SW480 (cell line): ENCODE results near the gene NPSR1.
"Not testable (repeated sequence)": the region's sequence is repeated elsewhere in the genome, so short reads cannot be mapped to it uniquely, and the experiment has no call there.

Experiments used
- DNase-seq: peaks from one replicate; pipeline ENCODE4 v3.0.0-alpha.2; 2016; ENCODE audit warnings: low spot score

NPSR1 gene

GRCh38 chr7:34870041-34870440, 212.0 kb downstream of the NPSR1 start:
- DNase-seq: peak; percentile 21

DNA sequence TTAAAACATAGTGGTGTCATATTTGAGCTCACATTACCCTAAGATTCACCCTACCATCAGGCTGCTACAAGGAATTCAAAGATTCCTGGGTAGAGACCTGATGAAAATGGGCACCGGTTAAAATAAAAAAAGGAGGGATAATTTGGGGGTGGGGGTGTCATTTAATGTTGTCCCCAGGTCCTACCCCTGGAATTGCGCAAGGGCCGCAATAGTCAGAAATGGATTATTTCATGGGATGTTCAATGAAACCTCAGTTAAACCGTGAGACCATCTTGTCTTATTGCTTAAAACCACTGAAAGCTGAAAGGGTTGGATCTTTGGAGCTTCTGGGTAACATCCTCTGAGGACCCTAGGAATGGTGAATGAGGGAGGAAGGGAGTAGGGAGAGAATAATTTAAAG, 216.3 kb downstream of the NPSR1 start:
- DNase-seq: not testable (repeated sequence)

DNA sequence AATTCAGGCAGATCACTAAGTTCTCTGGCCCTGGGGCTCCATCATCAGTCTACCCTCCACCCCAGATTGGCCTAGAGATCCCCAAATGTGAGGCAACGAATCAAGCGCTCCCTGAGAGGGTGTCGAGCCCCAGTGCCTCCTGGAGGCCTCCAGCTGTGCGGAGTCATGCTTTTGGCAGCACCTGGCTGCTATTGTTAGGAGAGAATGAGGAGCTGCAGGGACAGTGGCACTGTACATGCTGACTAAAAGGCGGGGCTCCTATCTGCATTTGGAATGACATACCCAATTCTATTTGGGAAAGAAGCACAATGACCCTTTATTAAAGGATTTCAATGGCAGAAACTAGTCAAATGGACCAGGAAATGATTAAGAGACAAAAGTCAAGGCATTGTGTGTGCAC, 217.5 kb downstream of the NPSR1 start:
- no peak for DNase-seq

GRCh38 chr7:34878944-34879735, 221.1 kb downstream of the NPSR1 start:
- DNase-seq: not testable (repeated sequence)

DNA sequence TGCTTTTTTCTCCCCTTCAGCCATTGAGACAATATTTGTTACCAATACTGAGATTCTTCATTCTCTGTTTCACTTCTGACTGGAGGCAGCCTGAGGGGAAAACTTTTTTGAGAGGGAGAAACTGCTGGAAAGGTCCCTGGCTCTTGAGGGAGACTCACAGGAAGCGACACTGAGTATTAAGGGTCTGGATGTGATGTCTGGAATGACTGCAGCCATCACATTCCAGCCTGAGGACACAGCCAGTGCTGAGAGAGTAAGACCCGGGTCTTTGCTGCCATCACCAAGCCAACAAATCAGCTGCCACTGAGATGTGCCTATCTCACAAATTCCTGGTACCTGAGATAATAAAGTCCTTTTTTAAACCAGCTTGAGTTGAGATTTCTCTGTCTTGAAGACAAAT, 221.9 kb downstream of the NPSR1 start:
- no peak for DNase-seq

DNA sequence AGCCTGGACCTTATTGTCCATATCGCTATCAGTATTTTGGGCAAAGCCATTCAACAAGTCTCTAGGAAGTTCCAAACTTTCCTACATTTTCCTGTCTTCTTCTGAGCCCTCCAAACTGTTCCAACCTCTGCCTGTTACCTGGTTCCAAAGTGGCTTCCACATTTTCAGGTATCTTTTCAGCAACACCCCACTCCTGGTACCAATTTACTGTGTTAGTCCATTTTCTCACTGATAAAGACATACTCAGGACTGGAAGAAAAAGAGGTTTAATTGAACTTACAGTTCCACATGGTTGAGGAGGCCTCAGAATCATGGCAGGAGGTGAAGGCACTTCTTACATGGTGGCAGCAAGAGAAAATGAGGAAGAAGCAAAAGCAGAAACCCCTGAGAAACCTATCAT, 225.8 kb downstream of the NPSR1 start:
- not testable (repeated sequence) for DNase-seq

- DNase-seq: no peak
Measured at GRCh38 chr7:34886856-34887255, 228.8 kb downstream of the NPSR1 start.

DNA sequence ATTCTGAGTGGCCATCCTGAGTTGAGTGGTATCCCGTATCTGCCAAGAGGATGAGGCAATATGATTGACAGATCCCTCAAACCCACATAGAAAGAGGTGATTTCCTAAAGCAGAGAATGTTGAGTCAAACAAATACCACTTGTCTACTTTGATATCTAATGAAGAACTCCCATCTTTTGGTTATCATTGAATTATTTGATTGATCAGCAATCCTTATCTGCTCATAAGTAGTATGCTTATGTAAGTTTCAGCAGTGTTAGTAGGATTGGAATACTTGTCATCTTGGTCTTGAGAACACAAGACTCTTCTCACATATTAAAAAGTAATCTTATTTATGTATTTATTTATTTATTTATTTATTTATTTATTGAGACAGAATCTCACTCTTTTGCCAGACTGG, 231.9 kb downstream of the NPSR1 start:
- DNase-seq: no peak

DNA sequence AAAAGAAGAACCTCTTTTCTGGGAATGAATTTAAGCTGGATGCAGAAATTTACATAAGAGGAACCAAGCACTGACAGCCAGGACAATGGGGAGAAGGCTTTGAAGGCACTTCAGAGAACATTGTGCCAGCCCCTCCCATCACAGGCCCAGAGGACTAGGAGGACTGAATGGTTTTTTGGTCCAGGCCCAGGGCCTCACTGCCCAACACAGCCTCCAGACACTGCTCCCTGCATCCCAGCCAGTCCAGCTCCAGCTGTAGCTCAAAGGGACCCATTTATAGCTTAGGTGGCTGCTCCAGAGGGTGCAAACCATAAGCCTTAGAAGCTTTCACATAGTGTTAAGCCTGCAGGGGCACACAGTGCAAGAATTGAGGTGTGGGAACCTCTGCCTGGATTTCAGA, 237.2 kb downstream of the NPSR1 start:
- DNase-seq: no peak
